ENCODE data around the gene OPCML. TPM values are rescaled to one million over a fixed set of nuclear protein-coding genes. Genes with fewer than 3 reads are reported as not detected.

The OPCML gene
- total RNA-seq, 1 experiment from 2014 or later, result not detected

- Histone ChIP-seq H3K4me1 (ENCODE audit: control insufficient read depth, insufficient read depth, low read length) (no peaks in the 10 kb centered on the region), H3K27ac (ENCODE audit: low read length) (no peak overlapping the region), H3K36me3 (ENCODE audit: control insufficient read depth, insufficient read depth, low read length) (no peaks in the 10 kb centered on the region), H3K27me3 (ENCODE audit: control insufficient read depth, insufficient read depth, low read length) (no peaks in the 10 kb centered on the region), H3K9me3 (ENCODE audit: control insufficient read depth, insufficient read depth, low read depth, low read length) (no peaks in the 10 kb centered on the region), H3K4me3 (ENCODE audit: low read depth in 2 of 2, low read length in 2 of 2) (no peak overlapping the region)
- ATAC-seq (no peak), DNase-seq (ENCODE audit: low read depth, low spot score) (no peak)
- no peak for TF ChIP-seq CTCF (IDR thresholded peaks at IDR 0.05)
- TF ChIP-seq TCF7L2 (IDR thresholded peaks at IDR 0.05; ENCODE audit: low read depth, low read length), result no peak
- TF ChIP-seq POLR2AphosphoS5 (IDR thresholded peaks at IDR 0.05; ENCODE audit: low read depth, low read length), result no peak
- TF ChIP-seq REST (IDR thresholded peaks at IDR 0.05; ENCODE audit: insufficient read depth in 1 of 2, low read depth in 2 of 2, low read length in 1 of 2), result no peak
- no peak for TF ChIP-seq SIN3A (IDR thresholded peaks at IDR 0.05; ENCODE audit: borderline replicate concordance, insufficient read depth, low read depth, low read length)
- intact Hi-C loops (cut with micrococcal nuclease; ENCODE audit: unreplicated experiment), result no loop called here
- in situ Hi-C loops (cut with HindIII; ENCODE audit: low pct_unique_long_range_greater_than_20kb, low sequenced_read_pairs), result no loop called here
- POLR2A ChIA-PET, result no interaction called here
- CTCF ChIA-PET, result no interaction called here
- BruUV-seq (replicated peaks), result no TSS peak
Observed at GRCh38 chr11:132895340-132895739, 637.0 kb downstream of the OPCML start.

GRCh38 chr11:132894606-132895005 is 637.7 kb downstream of the OPCML start:
- Histone ChIP-seq H3K27me3 (ENCODE audit: control insufficient read depth, insufficient read depth, low read length) (no peaks in the 10 kb centered on the region), H3K4me3 (ENCODE audit: low read depth in 2 of 2, low read length in 2 of 2) (no peak overlapping the region), H3K9me3 (ENCODE audit: control insufficient read depth, insufficient read depth, low read depth, low read length) (no peaks in the 10 kb centered on the region), H3K36me3 (ENCODE audit: control insufficient read depth, insufficient read depth, low read length) (no peaks in the 10 kb centered on the region), H3K27ac (ENCODE audit: low read length) (no peak overlapping the region), H3K4me1 (ENCODE audit: control insufficient read depth, insufficient read depth, low read length) (no peaks in the 10 kb centered on the region)
- no TSS peak for BruUV-seq (replicated peaks)
- ChIA-PET POLR2A (no interaction called here), CTCF (no interaction called here)
- no peak for ATAC-seq
- intact Hi-C loops (cut with micrococcal nuclease; ENCODE audit: unreplicated experiment) (no loop called here), in situ Hi-C loops (cut with HindIII; ENCODE audit: low pct_unique_long_range_greater_than_20kb, low sequenced_read_pairs) (no loop called here)
- no peak for DNase-seq (ENCODE audit: low read depth, low spot score)
- TF ChIP-seq CTCF (IDR thresholded peaks at IDR 0.05), result no peak
- TF ChIP-seq POLR2AphosphoS5 (IDR thresholded peaks at IDR 0.05; ENCODE audit: low read depth, low read length), result no peak
- no peak for TF ChIP-seq SIN3A (IDR thresholded peaks at IDR 0.05; ENCODE audit: borderline replicate concordance, insufficient read depth, low read depth, low read length)
